Measurements from ENCODE around the gene SUPT5H. TPM values are rescaled to one million over a fixed set of nuclear protein-coding genes. Genes with fewer than 3 reads are reported as not detected.
A peak's percentile ranks its signal among the peaks of the same experiment; 100 is the strongest.

SUPT5H gene
- total RNA-seq, 1 experiment from 2014 or later, result 59.9 TPM

GRCh38 chr19:39401070-39401548 lies 44.3 kb upstream of the SUPT5H start:
- TF ChIP-seq EZH2 (IDR thresholded peaks at IDR 0.05; ENCODE audit: low read length, unreplicated experiment) (no peak), CTCF (conservative IDR thresholded peaks at IDR 0.05; ENCODE audit: low read depth, low read length) (no peak), EZH2phosphoT487 (IDR thresholded peaks at IDR 0.05; ENCODE audit: borderline replicate concordance, low read length) (no peak)
- CTCF ChIA-PET, result no interaction called here
- H3K4me2 ChIP-seq (ENCODE audit: low read length), result no peak overlapping the region
- H3K79me2 ChIP-seq (ENCODE audit: low read length), result no peaks in the 10 kb centered on the region
- no peaks in the 10 kb centered on the region for H3F3A ChIP-seq (ENCODE audit: low read length, unreplicated experiment)
- no peaks in the 10 kb centered on the region for H3K9me2 ChIP-seq (replicated peaks; ENCODE audit: low read length)
- BruUV-seq (replicated peaks), result no TSS peak
- no peaks in the 10 kb centered on the region for H4K20me1 ChIP-seq (ENCODE audit: low read length)
- H2AFZ ChIP-seq (ENCODE audit: low read length), result no peak overlapping the region
- H3K4me1 ChIP-seq (ENCODE audit: insufficient read depth, low read length), result peaks cover 45% of the 10 kb centered on the region
- no peaks in the 10 kb centered on the region for H3K27me3 ChIP-seq (ENCODE audit: low read length)
- intact Hi-C loops (cut with micrococcal nuclease), result no loop called here
- ATAC-seq (no peak), DNase-seq (no peak)
- H3K27ac ChIP-seq (ENCODE audit: low read length), result peak overlapping the region; percentile 97; the same call in 1 of the 2 replicates
- no peak overlapping the region for H3K9ac ChIP-seq (ENCODE audit: low read length)
- POLR2A ChIA-PET (ENCODE audit: unreplicated experiment), result no interaction called here
- H3K4me3 ChIP-seq (ENCODE audit: low read length), result no peak overlapping the region
- no peaks in the 10 kb centered on the region for H3K36me3 ChIP-seq (ENCODE audit: low read depth, low read length)
- no peaks in the 10 kb centered on the region for H3K9me3 ChIP-seq (ENCODE audit: low read length)

DNA sequence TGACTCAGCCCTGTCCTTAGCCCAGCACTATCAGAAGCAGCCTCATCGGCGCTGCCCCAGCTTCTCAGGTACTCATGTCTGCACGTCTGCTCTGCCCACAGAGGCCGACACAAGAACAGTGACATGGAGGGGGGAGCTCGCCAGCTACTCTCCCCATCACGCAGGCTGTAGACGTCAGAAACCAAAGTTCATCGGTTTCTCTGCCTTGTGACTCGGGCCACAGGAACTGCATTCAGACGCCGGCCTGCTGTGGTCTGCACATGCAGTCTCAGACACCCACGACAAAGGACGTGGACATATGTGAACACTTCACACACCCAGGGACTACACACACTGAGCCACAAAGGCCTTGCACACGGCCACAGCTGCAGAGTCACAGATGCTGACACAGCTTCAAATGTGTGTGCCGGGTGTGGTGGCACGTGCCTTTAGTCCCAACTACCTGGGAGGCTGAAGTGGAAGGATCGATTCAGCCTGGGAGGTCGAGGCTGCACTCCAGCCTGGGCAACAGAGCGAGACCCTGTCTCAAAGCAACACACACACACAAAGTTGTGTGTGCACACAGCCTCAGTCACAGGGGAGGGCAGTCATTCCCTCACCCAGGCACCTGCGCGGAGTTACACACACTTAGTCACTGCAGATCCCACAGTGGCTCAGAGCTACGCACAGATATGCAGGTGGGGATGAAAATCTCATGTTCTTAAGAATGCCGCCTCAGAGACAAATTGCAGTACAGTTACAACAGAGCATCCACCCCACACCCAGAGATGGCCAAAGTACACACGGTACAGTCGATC lies 43.6 kb upstream of the SUPT5H start:
- no peak for TF ChIP-seq CTCF (conservative IDR thresholded peaks at IDR 0.05; ENCODE audit: low read depth, low read length)
- no peak for TF ChIP-seq EZH2 (IDR thresholded peaks at IDR 0.05; ENCODE audit: low read length, unreplicated experiment)
- no peak for TF ChIP-seq EZH2phosphoT487 (IDR thresholded peaks at IDR 0.05; ENCODE audit: borderline replicate concordance, low read length)
- BruUV-seq (replicated peaks), result TSS peak; percentile 21
- Histone ChIP-seq H4K20me1 (ENCODE audit: low read length) (0 out of 2 replicates have a peak, but pooled peaks cover under 1% of the 10 kb centered on the region), H3K79me2 (ENCODE audit: low read length) (peaks cover under 1% of the 10 kb centered on the region), H3K4me1 (ENCODE audit: insufficient read depth, low read length) (peaks cover 48% of the 10 kb centered on the region), H3K9me3 (ENCODE audit: low read length) (no peaks in the 10 kb centered on the region), H3F3A (ENCODE audit: low read length, unreplicated experiment) (no peaks in the 10 kb centered on the region), H3K4me3 (ENCODE audit: low read length) (peak overlapping the region; percentile 66; the same call in 1 of the 2 replicates), H2AFZ (ENCODE audit: low read length) (0 out of 2 replicates have a peak overlapping the region, but pooled peaks have one; percentile 54), H3K4me2 (ENCODE audit: low read length) (peak overlapping the region; percentile 95), H3K36me3 (ENCODE audit: low read depth, low read length) (no peaks in the 10 kb centered on the region), H3K27ac (ENCODE audit: low read length) (peak overlapping the region; percentile 97), H3K9ac (ENCODE audit: low read length) (peak overlapping the region; percentile 92), H3K27me3 (ENCODE audit: low read length) (no peaks in the 10 kb centered on the region), H3K9me2 (replicated peaks; ENCODE audit: low read length) (no peaks in the 10 kb centered on the region)
- POLR2A ChIA-PET (ENCODE audit: unreplicated experiment), result interaction anchor here (0.8 kb wide), 1 partner anchor 11 kb away, joined by 4 read pairs; the partner anchor contains the start of genes MED29 and PAF1
- CTCF ChIA-PET, result interaction anchor here (1.0 kb wide), 1 partner anchor 10 kb away, joined by 3 read pairs; no protein-coding TSS in a partner anchor
- peak; percentile 76 for DNase-seq
- peak; percentile 39 for ATAC-seq
- intact Hi-C loops (cut with micrococcal nuclease), result no loop called here
